Aorta (tissue), 5 donors: Measurements from ENCODE around the gene HRH3. TPM values are rescaled to one million over a fixed set of nuclear protein-coding genes. Genes with fewer than 3 reads are reported as not detected.

ENCODE experiments used
- ATAC-seq: fragments of 200-7000 bp; cut with Tn5 transposase; one replicate; pipeline ENCODE4 v1.9.1; 2022; ENCODE audit warnings: moderate library complexity; ENCODE audit not compliant: low FRiP score
- DNase-seq, 2 donors: peaks; one replicate each; pipeline ENCODE4 v3.0.0-alpha.2; 2020
- H3K27ac ChIP-seq, 2 donors: one replicate each; pipeline ENCODE4 v1.5.1; 2013; ENCODE audit warnings: low read length in 2 of 2, mild to moderate bottlenecking in 2 of 2, moderate library complexity in 2 of 2, control low read depth in 1 of 2, inconsistent platforms in 1 of 2, low read depth in 1 of 2
- H3K27me3 ChIP-seq, 2 donors: one replicate each; pipeline ENCODE4 v1.6.1; 2013; ENCODE audit warnings: control low read depth in 1 of 2, low read length in 1 of 2, mild to moderate bottlenecking in 1 of 2, moderate library complexity in 1 of 2; ENCODE audit not compliant: insufficient read depth in 2 of 2, control insufficient read depth in 1 of 2
- H3K36me3 ChIP-seq, 2 donors: one replicate each; pipeline ENCODE4 v1.6.1; 2013; ENCODE audit warnings: control low read depth in 1 of 2, low read length in 1 of 2, mild to moderate bottlenecking in 1 of 2; ENCODE audit not compliant: insufficient read depth in 2 of 2, control insufficient read depth in 1 of 2
- H3K4me1 ChIP-seq, 2 donors: one replicate each; pipeline ENCODE4 v1.6.1; 2013; ENCODE audit warnings: low read length in 2 of 2, control low read depth in 1 of 2, mild to moderate bottlenecking in 1 of 2, moderate library complexity in 1 of 2; ENCODE audit not compliant: insufficient read depth in 2 of 2, control insufficient read depth in 1 of 2
- H3K4me3 ChIP-seq, 2 donors: one replicate each; pipeline ENCODE4 v1.5.1; 2013; ENCODE audit warnings: low read length in 2 of 2, control low read depth in 1 of 2, mild to moderate bottlenecking in 1 of 2
- H3K9me3 ChIP-seq: one replicate; pipeline ENCODE4 v1.6.1; 2013; ENCODE audit warnings: mild to moderate bottlenecking, low read length; ENCODE audit not compliant: control insufficient read depth
- WGBS, 2 donors: extraction: QIAGEN DNeasy Blood & Tissue Kit; methylation state at CpG; one replicate each; pipeline ENCODE4 v1.1.7; 2013; 5-methylcytosine and 5-hydroxymethylcytosine counted together
- intact Hi-C, 2 donors: fragments of 100-400 bp; cut with DNase I; formaldehyde crosslinking; loops; one replicate each; pipeline versions ENCODE4 v1.14.2 to v1.15.0; 2022
- polyA plus RNA-seq, 2 donors: library from polyadenylated mRNA; stranded (reverse); fragments of 200-250 nt; gene quantifications; one replicate each; pipeline ENCODE4 v1.2.3, GENCODE V29; 2013
- total RNA-seq, 2 donors: library from RNA; stranded (reverse); fragmentation: NEBNext Ultra II Directional; extraction: Animal tissue kit (Norgen Biotek cat#: 25700); gene quantifications; one replicate each; pipeline ENCODE4 v1.2.1, GENCODE V29; 2021
- donor health status: healthy with polysubstance abuse.
- donor health status: Bipolar disorder and iron deficiency.
- donor health status: DM: no; HTN: no; CAD: no.
- donor health status: DM: no; HTN: no; CAD: no.
- donor health status: DM: yes; HTN: yes; CAD: no.

HRH3 gene
- total and polyA plus RNA-seq, 4 donors: not detected

- no peak for ATAC-seq
- Histone ChIP-seq H3K4me3 (no peak overlapping the region), H3K36me3 (peaks cover 0 to 3% of the 10 kb centered on the region in 2 donors), H3K27ac (no peak overlapping the region), H3K4me1 (no peaks in the 10 kb centered on the region), H3K27me3 (no peaks in the 10 kb centered on the region), H3K9me3 (no peaks in the 10 kb centered on the region)
- intact Hi-C loops: no loop called here
- no peak for DNase-seq
- 91% methylated on average over 13 of the region's 13 CpGs for whole genome bisulfite sequencing, 2 donors
These were observed 20.1 kb upstream of the HRH3 start for GRCh38 chr20:62240020-62240685.

DNA sequence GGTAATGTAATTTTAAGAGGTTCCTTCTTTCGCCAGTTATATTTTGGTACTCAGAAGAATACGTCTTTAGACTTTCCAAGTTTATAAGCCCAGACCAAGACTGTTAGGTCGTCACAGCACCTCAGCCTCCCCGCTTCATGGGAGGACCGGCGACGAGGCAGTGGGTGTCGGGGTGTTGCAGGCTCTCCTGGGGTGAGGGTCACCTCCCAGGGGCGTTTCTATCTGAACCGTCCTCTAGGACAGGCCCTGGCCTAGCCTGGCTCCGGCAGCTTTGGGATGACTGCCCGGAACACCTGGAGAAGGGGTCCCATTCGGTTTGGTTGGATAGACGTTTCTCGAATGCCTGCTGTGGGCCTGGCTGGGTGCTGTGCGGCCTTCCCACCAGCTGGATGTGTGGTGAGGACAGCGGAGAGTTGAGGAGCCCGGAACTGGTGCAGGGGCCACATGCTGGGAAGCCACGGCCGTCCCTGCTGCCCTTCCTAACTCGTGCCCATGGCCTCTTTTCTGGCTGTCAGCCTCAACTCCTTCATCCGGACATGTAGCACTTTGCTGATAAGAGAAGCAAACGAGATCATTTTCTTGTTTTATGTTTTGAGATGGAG lies 19.3 kb upstream of the HRH3 start:
- no peak for ATAC-seq
- intact Hi-C loops: loop anchor here in 1 of 2 donors (2.0 kb wide), 1 partner anchor 57 kb away; the partner anchor contains the start of gene MTG2
- H3K4me3 ChIP-seq: peak overlapping the region; percentile 90 to 93
- H3K27ac ChIP-seq: peak overlapping the region; percentile 20 to 63
- no peak for DNase-seq
- peaks cover 0 to 3% of the 10 kb centered on the region in 2 donors for H3K36me3 ChIP-seq
- no peaks in the 10 kb centered on the region for H3K27me3 ChIP-seq
- WGBS, 2 donors: 17 to 21% methylated on average over 23 of the region's 23 CpGs
- no peaks in the 10 kb centered on the region for H3K4me1 ChIP-seq
- no peaks in the 10 kb centered on the region for H3K9me3 ChIP-seq

DNA sequence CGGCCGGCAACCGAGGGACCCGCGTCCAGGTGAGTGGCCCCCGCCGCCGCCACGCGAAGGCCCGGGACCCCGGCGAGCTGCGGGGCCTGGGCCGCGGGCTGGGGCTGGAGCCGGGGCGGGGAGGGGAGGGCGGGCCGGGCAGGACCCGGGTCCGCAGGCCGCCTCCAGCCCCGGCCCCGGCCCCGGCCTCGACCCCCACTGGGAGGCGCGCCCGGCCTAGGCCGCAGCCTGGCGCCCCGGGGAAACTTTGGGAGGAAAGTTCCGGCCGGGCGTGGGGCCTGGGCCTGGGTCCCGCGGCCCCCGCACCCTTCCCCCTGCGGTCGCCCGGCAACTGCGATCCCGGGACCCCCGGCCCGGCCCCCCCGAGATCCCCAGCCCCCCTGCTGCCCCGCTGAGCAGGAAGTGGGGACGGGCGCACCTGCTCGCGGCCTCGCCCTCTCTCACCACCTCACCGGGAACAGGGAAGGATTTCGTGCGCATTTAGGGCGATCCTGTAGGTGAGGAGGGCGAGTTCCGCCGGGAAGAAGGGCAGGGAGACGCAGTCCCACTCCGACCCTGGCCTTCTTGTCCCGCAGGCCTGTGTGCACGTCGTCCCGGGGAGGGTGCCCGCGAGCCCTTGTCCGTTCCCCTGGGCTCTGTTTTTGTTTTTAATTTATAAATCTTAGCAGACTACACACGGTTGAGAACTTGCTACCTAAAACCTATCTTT lies 18.6 kb upstream of the HRH3 start:
- H3K36me3 ChIP-seq: peaks cover 0 to 3% of the 10 kb centered on the region in 2 donors
- peak overlapping the region; percentile 90 to 93 for H3K4me3 ChIP-seq
- H3K27me3 ChIP-seq: no peaks in the 10 kb centered on the region
- no peaks in the 10 kb centered on the region for H3K4me1 ChIP-seq
- DNase-seq (no peak), ATAC-seq (no peak)
- H3K27ac ChIP-seq: peak overlapping the region; percentile 13 to 79
- 0 to 1% methylated on average over 29 to 70 of the region's 70 CpGs for WGBS, 2 donors
- intact Hi-C loops: loop anchor here in 1 of 2 donors (2.0 kb wide), 1 partner anchor 56 kb away; the partner anchor contains the start of gene MTG2
- H3K9me3 ChIP-seq: peaks cover 2% of the 10 kb centered on the region

GRCh38 chr20:62237801-62238568 lies 17.9 kb upstream of the HRH3 start, which contains the start of gene OSBPL2:
Gene OSBPL2, plus strand, starts transcription at chr20:62238521. Its CDS starts 17,664 bp downstream, at chr20:62256185.
- DNase-seq (peak; percentile 99), ATAC-seq (peak; percentile 100)
- Histone ChIP-seq H3K27me3 (no peaks in the 10 kb centered on the region), H3K4me3 (peak within 1 kb of the TSS; percentile 90 to 93), H3K36me3 (peaks cover 0 to 3% of the 10 kb centered on the region in 2 donors), H3K27ac (peak within 1 kb of the TSS; percentile 20 to 79), H3K4me1 (no peaks in the 10 kb centered on the region), H3K9me3 (peaks cover 2% of the 10 kb centered on the region)
- WGBS, 2 donors: 2% methylated on average over 34 to 55 of the region's 55 CpGs
- intact Hi-C loops: loop anchor here in 1 of 2 donors (2.0 kb wide), 2 partner anchors 55 to 93 kb away; partner anchors contain the start of gene MTG2

- H3K4me3 ChIP-seq: no peak overlapping the region
- no peak for ATAC-seq
- peaks cover 0 to 1% of the 10 kb centered on the region in 2 donors for H3K36me3 ChIP-seq
- no peaks in the 10 kb centered on the region for H3K27me3 ChIP-seq
- 76 to 78% methylated on average over 1 of the region's 1 CpG for WGBS, 2 donors
- intact Hi-C loops: loop anchor here in 1 of 2 donors (2.0 kb wide), 1 partner anchor 93 kb away; no protein-coding TSS in a partner anchor
- no peaks in the 10 kb centered on the region for H3K4me1 ChIP-seq
- DNase-seq: no peak
- peaks cover 2% of the 10 kb centered on the region for H3K9me3 ChIP-seq
- H3K27ac ChIP-seq: no peak overlapping the region
These were observed 17.4 kb upstream of the HRH3 start for GRCh38 chr20:62237514-62237800.

DNA sequence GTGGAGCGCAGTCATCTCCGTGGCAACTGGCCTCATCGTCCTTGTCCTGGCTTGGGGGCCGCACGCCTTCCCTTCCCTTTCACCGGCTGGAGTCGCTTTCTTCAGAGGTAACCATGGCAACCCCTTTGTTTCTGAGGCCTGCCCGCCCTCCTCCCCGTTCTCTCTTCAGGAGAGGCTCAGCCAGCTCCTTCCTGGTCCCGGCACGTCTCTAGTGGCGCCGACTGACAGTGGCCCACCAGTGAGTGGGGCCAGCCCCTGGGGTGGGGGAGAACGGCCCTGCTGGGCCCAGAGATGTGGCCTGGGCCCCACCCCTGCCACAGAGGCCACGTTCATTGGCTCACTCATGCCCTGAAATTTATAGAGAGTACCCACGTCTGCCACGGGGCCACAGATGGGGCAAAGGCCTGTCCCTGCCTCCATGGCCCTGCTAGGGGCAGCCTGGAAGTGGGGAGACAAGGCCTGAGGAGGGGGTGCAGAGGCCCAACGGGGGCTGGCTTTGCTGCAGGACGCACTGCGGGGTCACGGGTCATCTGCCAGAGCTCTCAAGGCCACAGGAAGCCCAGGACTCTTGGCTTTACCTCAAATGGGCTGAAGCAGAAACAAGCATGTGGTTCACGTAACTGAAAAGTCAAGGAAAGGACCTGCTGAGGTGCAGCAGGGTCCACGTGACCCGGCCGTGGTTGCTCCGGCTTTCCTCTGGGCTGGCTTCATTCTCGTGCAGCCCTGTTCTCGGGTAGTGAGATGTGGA lies 16.9 kb upstream of the HRH3 start:
- no peaks in the 10 kb centered on the region for H3K4me1 ChIP-seq
- no peak overlapping the region for H3K4me3 ChIP-seq
- DNase-seq (no peak), ATAC-seq (no peak)
- 69 to 71% methylated on average over 28 of the region's 28 CpGs for WGBS, 2 donors
- peaks cover 2% of the 10 kb centered on the region for H3K9me3 ChIP-seq
- no peak overlapping the region for H3K27ac ChIP-seq
- no peaks in the 10 kb centered on the region for H3K27me3 ChIP-seq
- no peaks in the 10 kb centered on the region for H3K36me3 ChIP-seq
- intact Hi-C loops: loop anchor here in 1 of 2 donors (2.0 kb wide), 1 partner anchor 92 kb away; no protein-coding TSS in a partner anchor

DNA sequence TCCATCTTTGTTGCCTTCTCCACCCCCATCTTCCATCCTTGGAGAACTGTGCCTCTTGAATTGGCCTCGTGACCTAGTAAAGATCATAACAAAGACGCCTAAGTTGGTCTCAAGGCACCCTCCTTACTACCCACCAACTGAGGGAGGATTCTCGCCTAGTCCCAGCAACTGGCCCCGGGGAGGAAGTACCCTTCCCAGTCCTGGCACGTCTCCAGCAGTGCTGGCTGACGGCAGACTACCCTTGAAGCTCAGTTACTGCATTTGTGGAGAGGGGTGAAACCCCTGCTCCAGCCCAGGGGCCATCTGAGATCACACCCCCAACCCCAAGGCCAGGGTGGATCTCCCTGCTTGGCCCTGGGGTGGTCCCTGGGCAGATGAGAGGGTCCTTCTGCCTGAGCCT lies 16.1 kb upstream of the HRH3 start:
- Histone ChIP-seq H3K4me3 (no peak overlapping the region), H3K27ac (no peak overlapping the region), H3K36me3 (no peaks in the 10 kb centered on the region), H3K27me3 (no peaks in the 10 kb centered on the region), H3K4me1 (no peaks in the 10 kb centered on the region), H3K9me3 (peaks cover 2% of the 10 kb centered on the region)
- 64 to 70% methylated on average over 6 of the region's 6 CpGs for WGBS, 2 donors
- ATAC-seq (no peak), DNase-seq (no peak)
- intact Hi-C loops: loop anchor here in 1 of 2 donors (2.0 kb wide), 1 partner anchor 91 kb away; no protein-coding TSS in a partner anchor
